C4-2B (cell line): ENCODE data around the gene SLC24A3.

Experiments
- H3K27ac ChIP-seq: fragments of 450-650 bp; 2 replicates; pipeline ENCODE4 v1.5.1; 2017
- CTCF ChIP-seq: fragments of 450-650 bp; conservative IDR thresholded peaks from 2 replicates; pipeline ENCODE4 v1.5.1; 2017; ENCODE audit warnings: mild to moderate bottlenecking
- ZFX ChIP-seq: fragments of 450-650 bp; IDR thresholded peaks from 2 replicates; pipeline ENCODE4 v1.6.1; 2017

The SLC24A3 gene

GRCh38 chr20:19457611-19458010, 245.2 kb downstream of the SLC24A3 start:
- no peak overlapping the region for H3K27ac ChIP-seq
- TF ChIP-seq CTCF, result no peak
- TF ChIP-seq ZFX, result no peak

- TF ChIP-seq CTCF (no peak), ZFX (no peak)
Observed at GRCh38 chr20:19460386-19460785, 247.9 kb downstream of the SLC24A3 start.

GRCh38 chr20:19462491-19462890, 250.0 kb downstream of the SLC24A3 start:
- H3K27ac ChIP-seq, result no peak overlapping the region
- TF ChIP-seq ZFX (no peak), CTCF (no peak)

More at GRCh38 chr20:19460386-19460785, 247.9 kb downstream of the SLC24A3 start:
- H3K27ac ChIP-seq, result no peak overlapping the region

GRCh38 chr20:19463597-19463996, 251.2 kb downstream of the SLC24A3 start:
- TF ChIP-seq ZFX (no peak), CTCF (no peak)
- no peak overlapping the region for H3K27ac ChIP-seq

GRCh38 chr20:19465536-19465935, 253.1 kb downstream of the SLC24A3 start:
- H3K27ac ChIP-seq, result no peak overlapping the region
- TF ChIP-seq CTCF (no peak), ZFX (no peak)

GRCh38 chr20:19466206-19466928, 253.9 kb downstream of the SLC24A3 start:
- TF ChIP-seq ZFX (no peak), CTCF (no peak)
- H3K27ac ChIP-seq, result no peak overlapping the region

GRCh38 chr20:19473216-19473921, 260.9 kb downstream of the SLC24A3 start:
- no peak for TF ChIP-seq CTCF
- no peak for TF ChIP-seq ZFX

More at GRCh38 chr20:19473216-19473921, 260.9 kb downstream of the SLC24A3 start:
- no peak overlapping the region for H3K27ac ChIP-seq
